ENCODE data around the gene SLC9B2. TPM values are rescaled to one million over a fixed set of nuclear protein-coding genes. Genes with fewer than 3 reads are reported as not detected.

Gene SLC9B2
- total RNA-seq, 2 donors from 2014 or later, result 8.7 to 40.6 TPM

DNA sequence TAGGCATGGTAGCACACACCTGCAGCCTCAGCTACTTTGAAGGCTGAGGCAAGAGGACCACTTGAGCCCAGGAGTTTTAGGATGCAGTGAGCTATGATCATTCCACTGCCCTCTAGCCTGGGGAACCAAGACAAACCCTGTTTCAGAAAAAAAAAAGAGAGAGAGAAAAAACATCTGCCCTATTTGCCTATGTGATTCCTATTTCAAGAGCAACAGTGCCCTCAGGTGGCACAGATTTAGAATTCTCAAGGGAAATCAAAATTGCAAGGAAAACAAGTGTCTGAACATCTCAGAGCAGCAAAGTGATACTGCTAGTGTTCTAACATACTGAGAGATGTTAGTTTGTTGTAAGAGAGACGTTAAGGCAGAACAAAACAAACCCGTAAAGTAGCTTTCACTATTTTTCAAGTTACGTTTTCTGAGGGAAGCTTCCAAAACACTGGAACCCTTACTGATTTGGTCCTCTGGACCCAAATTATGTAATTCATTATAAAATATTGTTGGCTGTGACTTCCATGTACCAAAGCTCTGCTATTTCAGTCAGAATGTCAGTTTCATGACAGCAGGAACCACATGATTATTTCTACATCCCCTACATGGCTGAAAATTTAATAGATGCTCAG is 15.2 kb upstream of the SLC9B2 start:
- no peaks in the 10 kb centered on the region for H3K9me3 ChIP-seq
- no peak overlapping the region for H3K4me3 ChIP-seq
- DNase-seq (ENCODE audit: low spot score), result no peak
- no peaks in the 10 kb centered on the region for H3K27me3 ChIP-seq (replicated peaks; ENCODE audit: insufficient read depth)
- H3K27ac ChIP-seq, result no peak overlapping the region
- no peak for ATAC-seq (ENCODE audit: insufficient number of reproducible peaks, low FRiP score, low read depth)
- TF ChIP-seq, protein P1, sequence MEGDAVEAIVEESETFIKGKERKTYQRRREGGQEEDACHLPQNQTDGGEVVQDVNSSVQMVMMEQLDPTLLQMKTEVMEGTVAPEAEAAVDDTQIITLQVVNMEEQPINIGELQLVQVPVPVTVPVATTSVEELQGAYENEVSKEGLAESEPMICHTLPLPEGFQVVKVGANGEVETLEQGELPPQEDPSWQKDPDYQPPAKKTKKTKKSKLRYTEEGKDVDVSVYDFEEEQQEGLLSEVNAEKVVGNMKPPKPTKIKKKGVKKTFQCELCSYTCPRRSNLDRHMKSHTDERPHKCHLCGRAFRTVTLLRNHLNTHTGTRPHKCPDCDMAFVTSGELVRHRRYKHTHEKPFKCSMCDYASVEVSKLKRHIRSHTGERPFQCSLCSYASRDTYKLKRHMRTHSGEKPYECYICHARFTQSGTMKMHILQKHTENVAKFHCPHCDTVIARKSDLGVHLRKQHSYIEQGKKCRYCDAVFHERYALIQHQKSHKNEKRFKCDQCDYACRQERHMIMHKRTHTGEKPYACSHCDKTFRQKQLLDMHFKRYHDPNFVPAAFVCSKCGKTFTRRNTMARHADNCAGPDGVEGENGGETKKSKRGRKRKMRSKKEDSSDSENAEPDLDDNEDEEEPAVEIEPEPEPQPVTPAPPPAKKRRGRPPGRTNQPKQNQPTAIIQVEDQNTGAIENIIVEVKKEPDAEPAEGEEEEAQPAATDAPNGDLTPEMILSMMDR (IDR thresholded peaks at IDR 0.05), result peak; percentile 17
- peaks cover 24% of the 10 kb centered on the region for H3K36me3 ChIP-seq
- H3K4me1 ChIP-seq (ENCODE audit: control insufficient read depth in 1 of 2, low read depth in 2 of 2), result peaks cover 0 to 12% of the 10 kb centered on the region in 2 donors

DNA sequence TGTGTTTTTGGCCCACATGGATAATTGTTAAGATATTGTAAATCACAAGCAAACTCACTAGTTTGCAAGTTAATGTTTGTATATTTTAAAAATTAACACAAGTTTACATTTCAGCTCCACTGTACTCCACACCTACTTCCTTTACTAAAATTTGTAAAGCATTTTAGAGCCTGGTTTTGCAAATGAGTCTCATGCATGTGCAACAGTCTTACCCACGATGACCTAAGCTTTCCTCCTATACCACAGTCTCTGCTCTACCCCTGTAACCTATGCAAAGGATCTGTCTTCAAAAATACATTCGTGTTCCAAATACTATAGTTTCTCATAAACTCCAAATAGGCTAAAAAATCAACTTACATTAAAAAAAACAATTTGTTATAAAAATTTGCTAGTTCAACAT is 12.9 kb upstream of the SLC9B2 start:
- TF ChIP-seq, protein P1 (IDR thresholded peaks at IDR 0.05), result no peak
- H3K4me3 ChIP-seq, result no peak overlapping the region
- peaks cover 0 to 12% of the 10 kb centered on the region in 2 donors for H3K4me1 ChIP-seq (ENCODE audit: control insufficient read depth in 1 of 2, low read depth in 2 of 2)
- H3K27ac ChIP-seq, result no peak overlapping the region
- no peaks in the 10 kb centered on the region for H3K9me3 ChIP-seq
- ATAC-seq (ENCODE audit: insufficient number of reproducible peaks, low FRiP score, low read depth) (no peak), DNase-seq (ENCODE audit: low spot score) (no peak)
- H3K36me3 ChIP-seq, result peaks cover 33% of the 10 kb centered on the region
- H3K27me3 ChIP-seq (replicated peaks; ENCODE audit: insufficient read depth), result no peaks in the 10 kb centered on the region

DNA sequence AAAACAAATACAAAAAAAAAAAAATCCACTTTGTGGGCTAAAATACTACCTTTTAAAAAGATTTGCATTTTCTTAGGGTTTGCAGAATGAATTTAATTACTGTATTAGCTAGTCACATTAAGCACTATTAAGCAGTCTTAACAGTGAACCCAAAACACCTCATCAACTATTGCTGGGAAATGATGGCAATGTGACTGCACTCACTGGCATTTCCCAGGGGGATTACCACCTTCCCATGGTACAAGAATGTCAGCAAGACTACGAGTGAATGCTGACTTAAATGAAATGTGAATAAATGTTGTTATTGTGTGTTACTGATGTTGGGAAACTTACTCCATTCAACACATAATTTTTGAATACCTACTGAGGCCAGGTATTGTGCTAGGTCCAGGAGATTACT is 10.0 kb upstream of the SLC9B2 start:
- no peak for DNase-seq (ENCODE audit: low spot score)
- ATAC-seq (ENCODE audit: insufficient number of reproducible peaks, low FRiP score, low read depth), result no peak
- H3K9me3 ChIP-seq, result no peaks in the 10 kb centered on the region
- H3K4me3 ChIP-seq, result no peak overlapping the region
- peaks cover 45% of the 10 kb centered on the region for H3K36me3 ChIP-seq
- no peak overlapping the region for H3K27ac ChIP-seq
- no peaks in the 10 kb centered on the region for H3K4me1 ChIP-seq (ENCODE audit: control insufficient read depth in 1 of 2, low read depth in 2 of 2)
- no peaks in the 10 kb centered on the region for H3K27me3 ChIP-seq (replicated peaks; ENCODE audit: insufficient read depth)
- TF ChIP-seq, protein P1 (IDR thresholded peaks at IDR 0.05), result no peak

DNA sequence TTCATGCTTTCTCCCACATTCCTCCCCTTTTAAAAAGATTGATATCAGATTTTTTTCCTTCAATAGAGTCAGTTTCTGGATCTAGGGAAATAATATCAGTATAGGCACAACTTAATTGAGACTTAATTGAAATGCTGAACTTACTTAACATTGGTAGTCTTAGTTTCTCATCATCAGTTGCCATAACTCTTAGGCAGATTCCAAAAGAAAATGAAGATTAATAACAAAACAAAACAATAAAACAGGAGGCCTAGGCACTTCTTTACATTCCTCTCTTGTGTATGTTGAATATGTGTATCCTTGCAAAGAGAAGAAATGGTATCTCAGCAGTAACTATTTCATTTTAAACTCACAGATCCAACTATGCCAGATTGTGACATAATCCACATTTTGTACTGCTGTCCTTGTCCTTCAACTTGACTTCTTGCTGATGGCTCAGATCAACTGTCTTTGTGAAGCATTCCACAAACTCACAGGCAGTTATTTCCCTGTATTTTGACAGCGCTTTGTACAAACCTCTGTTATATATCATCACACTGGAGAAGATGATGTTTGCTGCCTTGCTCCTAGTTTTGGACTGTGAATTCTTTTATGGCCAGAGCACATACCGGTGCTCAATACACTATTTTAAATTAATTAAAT is 9.1 kb upstream of the SLC9B2 start:
- H3K27ac ChIP-seq, result no peak overlapping the region
- no peak overlapping the region for H3K4me3 ChIP-seq
- DNase-seq (ENCODE audit: low spot score) (no peak), ATAC-seq (ENCODE audit: insufficient number of reproducible peaks, low FRiP score, low read depth) (no peak)
- TF ChIP-seq, protein P1 (IDR thresholded peaks at IDR 0.05), result no peak
- H3K27me3 ChIP-seq (replicated peaks; ENCODE audit: insufficient read depth), result no peaks in the 10 kb centered on the region
- no peaks in the 10 kb centered on the region for H3K9me3 ChIP-seq
- H3K4me1 ChIP-seq (ENCODE audit: control insufficient read depth in 1 of 2, low read depth in 2 of 2), result no peaks in the 10 kb centered on the region
- peaks cover 45% of the 10 kb centered on the region for H3K36me3 ChIP-seq

DNA sequence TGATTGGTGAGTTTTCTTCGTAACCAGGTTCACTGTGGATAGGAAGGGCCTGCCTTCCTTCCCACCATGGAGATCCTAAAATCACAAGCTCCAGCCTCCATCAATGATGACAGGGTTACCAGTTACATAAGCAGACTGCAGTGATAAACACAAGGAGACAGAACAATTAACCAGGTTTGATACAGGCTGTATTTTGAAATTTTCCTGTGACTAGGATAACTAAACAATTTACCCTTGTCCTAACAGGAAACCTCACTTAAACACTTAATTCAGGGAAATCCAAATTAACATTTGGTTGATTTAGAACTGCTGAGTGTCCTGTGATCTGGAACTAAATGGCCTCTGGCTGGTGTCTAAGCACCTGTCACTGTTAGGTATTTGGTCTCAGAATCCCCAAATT is 3.1 kb upstream of the SLC9B2 start:
- no peak overlapping the region for H3K4me3 ChIP-seq
- H3K27ac ChIP-seq, result no peak overlapping the region
- no peaks in the 10 kb centered on the region for H3K9me3 ChIP-seq
- no peaks in the 10 kb centered on the region for H3K27me3 ChIP-seq (replicated peaks; ENCODE audit: insufficient read depth)
- TF ChIP-seq, protein P1 (IDR thresholded peaks at IDR 0.05), result no peak
- H3K36me3 ChIP-seq, result peaks cover 24% of the 10 kb centered on the region
- ATAC-seq (ENCODE audit: insufficient number of reproducible peaks, low FRiP score, low read depth) (no peak), DNase-seq (ENCODE audit: low spot score) (no peak)
- H3K4me1 ChIP-seq (ENCODE audit: control insufficient read depth in 1 of 2, low read depth in 2 of 2), result peaks cover 11 to 12% of the 10 kb centered on the region in 2 donors

Data from thoracic aorta (tissue), 2 donors.